Sigmoid colon (tissue), 4 donors: Measurements from ENCODE around the gene HTT-AS.

Source experiments
- EP300 ChIP-seq, 4 donors: sonication (generic); formaldehyde crosslinking; IDR thresholded peaks; one replicate each; pipeline ENCODE4 v1.6.1; 2017; ENCODE audit warnings: antibody characterized with exemption in 4 of 4
- POLR2A ChIP-seq, 2 donors: fragments of 450-650 bp; IDR thresholded peaks; one replicate each; pipeline ENCODE4 v1.6.1; 2016; ENCODE audit warnings: antibody characterized with exemption in 2 of 2, mild to moderate bottlenecking in 2 of 2, moderate library complexity in 2 of 2
- POLR2AphosphoS5 ChIP-seq, 4 donors: sonication (generic); formaldehyde crosslinking; IDR thresholded peaks; one replicate each; pipeline ENCODE4 v1.6.1; 2017; ENCODE audit warnings: antibody characterized with exemption in 4 of 4
- TF ChIP-seq, protein P1 (sequence below), 4 experiments: fragments of 450-650 bp in 3 of 4; fragments of 200-600 bp in 1 of 4; IDR thresholded peaks; one replicate each; pipeline ENCODE4 v1.5.1; 2016 to 2019; ENCODE audit warnings: antibody characterized with exemption in 4 of 4, mild to moderate bottlenecking in 3 of 4, moderate library complexity in 2 of 4

DNA sequence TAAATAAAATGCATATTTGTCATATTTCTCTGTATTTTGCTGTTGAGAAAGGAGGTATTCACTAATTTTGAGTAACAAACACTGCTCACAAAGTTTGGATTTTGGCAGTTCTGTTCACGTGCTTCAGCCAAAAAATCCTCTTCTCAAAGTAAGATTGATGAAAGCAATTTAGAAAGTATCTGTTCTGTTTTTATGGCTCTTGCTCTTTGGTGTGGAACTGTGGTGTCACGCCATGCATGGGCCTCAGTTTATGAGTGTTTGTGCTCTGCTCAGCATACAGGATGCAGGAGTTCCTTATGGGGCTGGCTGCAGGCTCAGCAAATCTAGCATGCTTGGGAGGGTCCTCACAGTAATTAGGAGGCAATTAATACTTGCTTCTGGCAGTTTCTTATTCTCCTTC is 3.5 kb upstream of the HTT-AS start:
- TF ChIP-seq, protein P1, sequence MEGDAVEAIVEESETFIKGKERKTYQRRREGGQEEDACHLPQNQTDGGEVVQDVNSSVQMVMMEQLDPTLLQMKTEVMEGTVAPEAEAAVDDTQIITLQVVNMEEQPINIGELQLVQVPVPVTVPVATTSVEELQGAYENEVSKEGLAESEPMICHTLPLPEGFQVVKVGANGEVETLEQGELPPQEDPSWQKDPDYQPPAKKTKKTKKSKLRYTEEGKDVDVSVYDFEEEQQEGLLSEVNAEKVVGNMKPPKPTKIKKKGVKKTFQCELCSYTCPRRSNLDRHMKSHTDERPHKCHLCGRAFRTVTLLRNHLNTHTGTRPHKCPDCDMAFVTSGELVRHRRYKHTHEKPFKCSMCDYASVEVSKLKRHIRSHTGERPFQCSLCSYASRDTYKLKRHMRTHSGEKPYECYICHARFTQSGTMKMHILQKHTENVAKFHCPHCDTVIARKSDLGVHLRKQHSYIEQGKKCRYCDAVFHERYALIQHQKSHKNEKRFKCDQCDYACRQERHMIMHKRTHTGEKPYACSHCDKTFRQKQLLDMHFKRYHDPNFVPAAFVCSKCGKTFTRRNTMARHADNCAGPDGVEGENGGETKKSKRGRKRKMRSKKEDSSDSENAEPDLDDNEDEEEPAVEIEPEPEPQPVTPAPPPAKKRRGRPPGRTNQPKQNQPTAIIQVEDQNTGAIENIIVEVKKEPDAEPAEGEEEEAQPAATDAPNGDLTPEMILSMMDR (IDR thresholded peaks at IDR 0.05), result no peak
- TF ChIP-seq EP300 (IDR thresholded peaks at IDR 0.05), result no peak
- TF ChIP-seq POLR2A (IDR thresholded peaks at IDR 0.05), result no peak
- no peak for TF ChIP-seq POLR2AphosphoS5 (IDR thresholded peaks at IDR 0.05)
